ENCODE measurements around the gene ELMO1.
A peak's percentile ranks its signal among the peaks of the same experiment; 100 is the strongest.

Gene ELMO1

GRCh38 chr7:37231613-37232012, 217.1 kb downstream of the ELMO1 start:
- no peak for DNase-seq (ENCODE audit: low read depth in 1 of 2, low spot score in 1 of 2)

DNA sequence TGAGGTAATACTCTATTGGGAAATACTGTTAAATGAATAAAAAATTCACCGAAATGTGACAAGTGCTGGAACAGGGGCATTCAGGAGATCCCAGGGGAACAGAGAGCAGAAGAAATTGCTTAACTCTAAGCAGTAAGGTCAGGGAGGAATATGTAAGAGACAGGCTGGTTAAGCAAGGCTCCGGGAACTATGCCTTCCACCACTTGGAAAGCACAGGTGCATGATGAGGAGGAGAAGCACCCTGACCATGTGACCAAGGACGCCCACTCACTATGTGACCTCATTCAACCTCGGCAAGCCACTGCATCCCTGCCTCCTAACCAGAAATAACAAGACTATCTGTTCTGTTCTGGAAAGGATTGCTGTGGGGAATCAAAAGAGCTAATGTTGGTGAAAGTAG, 218.4 kb downstream of the ELMO1 start:
- DNase-seq (ENCODE audit: low read depth in 1 of 2, low spot score in 1 of 2), result no peak

GRCh38 chr7:37229381-37229780, 219.3 kb downstream of the ELMO1 start:
- DNase-seq (ENCODE audit: low read depth in 1 of 2, low spot score in 1 of 2), result no peak

GRCh38 chr7:37225285-37225969, 223.2 kb downstream of the ELMO1 start:
- DNase-seq (ENCODE audit: low read depth in 1 of 2, low spot score in 1 of 2), result no peak

DNA sequence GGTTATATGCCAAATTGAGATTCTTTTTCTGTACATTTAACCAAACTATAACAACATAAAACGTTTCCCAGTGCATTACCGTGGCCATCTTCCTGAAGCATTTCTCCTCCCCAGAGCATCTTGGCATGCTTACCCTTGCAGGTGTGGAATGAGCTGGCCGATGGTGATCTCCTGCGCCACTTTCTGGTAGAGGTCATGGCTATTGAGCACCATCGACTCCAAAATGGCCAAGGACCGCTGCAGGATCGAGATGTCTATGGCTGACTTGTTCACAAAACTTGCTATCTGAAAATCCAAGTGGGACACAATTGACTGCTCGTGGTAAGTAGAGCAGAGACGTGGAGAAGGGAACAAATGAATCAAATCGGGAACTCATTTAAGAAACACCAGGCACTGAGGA, 223.9 kb downstream of the ELMO1 start:
- no peak for DNase-seq (ENCODE audit: low read depth in 1 of 2, low spot score in 1 of 2)

DNA sequence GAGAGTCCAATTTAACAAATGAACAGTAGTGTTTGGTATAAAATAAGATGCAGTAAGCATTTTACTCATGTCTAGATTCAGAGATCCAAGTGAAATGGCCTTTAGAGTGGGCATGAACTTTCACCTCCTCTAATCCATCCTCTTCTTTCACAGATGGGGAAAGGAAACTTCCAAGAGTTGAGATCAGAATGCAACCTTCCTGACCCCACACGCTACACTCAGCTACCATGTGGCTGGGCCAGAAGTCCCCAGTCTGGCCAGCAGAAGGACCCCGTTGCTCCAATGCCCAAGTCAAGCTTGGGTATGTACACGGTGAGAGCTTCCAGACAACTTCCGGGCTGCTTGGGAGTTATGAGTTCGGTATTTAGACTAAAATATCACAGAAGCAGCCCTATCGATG, 228.0 kb downstream of the ELMO1 start:
- no peak for DNase-seq (ENCODE audit: low read depth in 1 of 2, low spot score in 1 of 2)

- DNase-seq (ENCODE audit: low read depth in 1 of 2, low spot score in 1 of 2), result no peak
Measured at GRCh38 chr7:37218956-37219355, 229.7 kb downstream of the ELMO1 start.

DNA sequence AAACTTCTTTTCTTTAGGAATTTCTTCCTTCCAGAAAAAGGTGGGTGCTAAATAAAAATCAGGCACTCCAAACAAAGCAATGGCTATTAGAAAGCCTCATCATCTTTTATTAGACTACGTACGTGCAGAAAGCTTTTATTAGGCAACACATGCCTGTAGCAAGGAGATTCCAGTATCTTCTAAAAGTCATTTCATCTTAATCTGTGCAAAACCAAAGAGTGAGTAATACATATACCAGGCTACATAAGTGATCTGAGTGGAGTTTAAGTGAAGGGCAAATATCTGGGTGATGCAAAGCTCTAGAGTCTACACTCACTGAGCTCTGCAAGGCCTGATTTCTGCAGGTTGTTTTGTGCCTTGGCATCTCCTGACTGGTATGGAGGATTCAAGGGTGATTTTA, 231.7 kb downstream of the ELMO1 start:
- no peak for DNase-seq (ENCODE audit: low read depth in 1 of 2, low spot score in 1 of 2)

DNA sequence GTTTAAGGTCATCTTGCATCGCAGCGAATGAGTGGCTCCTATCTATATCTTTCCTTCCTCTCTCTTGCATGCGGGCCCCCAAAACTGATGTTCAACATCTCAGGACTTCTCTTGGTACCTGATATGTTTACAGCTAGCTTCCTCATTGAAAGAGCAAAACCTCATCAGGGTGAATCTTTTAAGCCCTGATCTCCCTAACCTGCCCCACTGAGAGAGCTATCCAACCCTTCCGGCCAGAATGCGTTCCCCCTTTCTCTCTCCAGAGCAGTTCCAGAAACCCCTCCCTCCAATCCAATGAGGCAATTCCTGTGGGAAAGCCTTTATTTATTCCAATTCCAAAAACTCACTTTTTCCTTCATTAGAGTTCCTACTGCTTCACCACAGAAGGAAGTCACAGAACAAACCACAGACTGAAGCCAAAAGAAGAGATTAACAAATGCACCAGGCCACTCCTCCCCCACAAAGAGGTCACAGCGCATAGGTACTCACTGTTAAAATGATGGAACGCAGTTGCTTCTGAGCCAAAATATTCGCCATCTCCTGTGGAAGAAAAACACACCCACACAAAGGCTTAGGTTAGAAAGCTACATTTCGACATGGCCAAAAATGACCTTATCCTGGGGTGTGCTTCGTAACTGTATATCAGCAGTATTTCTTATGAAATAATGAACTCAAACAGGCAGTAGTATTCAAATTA, 232.4 kb downstream of the ELMO1 start:
- no peak for DNase-seq (ENCODE audit: low read depth in 1 of 2, low spot score in 1 of 2)

GRCh38 chr7:37215290-37215923, 233.3 kb downstream of the ELMO1 start:
- no peak for DNase-seq (ENCODE audit: low read depth in 1 of 2, low spot score in 1 of 2)

- no peak for DNase-seq (ENCODE audit: low read depth in 1 of 2, low spot score in 1 of 2)
Measured at GRCh38 chr7:37212556-37212955, 236.1 kb downstream of the ELMO1 start.

GRCh38 chr7:37212051-37212450, 236.6 kb downstream of the ELMO1 start:
- no peak for DNase-seq (ENCODE audit: low read depth in 1 of 2, low spot score in 1 of 2)

GRCh38 chr7:37211097-37211880, 237.4 kb downstream of the ELMO1 start:
- no peak for DNase-seq (ENCODE audit: low read depth in 1 of 2, low spot score in 1 of 2)

GRCh38 chr7:37209195-37209594, 239.5 kb downstream of the ELMO1 start:
- no peak for DNase-seq (ENCODE audit: low read depth in 1 of 2, low spot score in 1 of 2)

- no peak for DNase-seq (ENCODE audit: low read depth in 1 of 2, low spot score in 1 of 2)
Measured at GRCh38 chr7:37208528-37208927, 240.1 kb downstream of the ELMO1 start.

- no peak for DNase-seq (ENCODE audit: low read depth in 1 of 2, low spot score in 1 of 2)
Measured at GRCh38 chr7:37206192-37206591, 242.5 kb downstream of the ELMO1 start.

- DNase-seq (ENCODE audit: low read depth in 1 of 2, low spot score in 1 of 2), result no peak
Measured at GRCh38 chr7:37205451-37205850, 243.2 kb downstream of the ELMO1 start.

- DNase-seq (ENCODE audit: low read depth in 1 of 2, low spot score in 1 of 2), result no peak
Measured at GRCh38 chr7:37201876-37202198, 246.8 kb downstream of the ELMO1 start.

GRCh38 chr7:37201003-37201875, 247.4 kb downstream of the ELMO1 start:
- DNase-seq (ENCODE audit: low read depth in 1 of 2, low spot score in 1 of 2), result peak in 1 of 2 donors; percentile 16

DNA sequence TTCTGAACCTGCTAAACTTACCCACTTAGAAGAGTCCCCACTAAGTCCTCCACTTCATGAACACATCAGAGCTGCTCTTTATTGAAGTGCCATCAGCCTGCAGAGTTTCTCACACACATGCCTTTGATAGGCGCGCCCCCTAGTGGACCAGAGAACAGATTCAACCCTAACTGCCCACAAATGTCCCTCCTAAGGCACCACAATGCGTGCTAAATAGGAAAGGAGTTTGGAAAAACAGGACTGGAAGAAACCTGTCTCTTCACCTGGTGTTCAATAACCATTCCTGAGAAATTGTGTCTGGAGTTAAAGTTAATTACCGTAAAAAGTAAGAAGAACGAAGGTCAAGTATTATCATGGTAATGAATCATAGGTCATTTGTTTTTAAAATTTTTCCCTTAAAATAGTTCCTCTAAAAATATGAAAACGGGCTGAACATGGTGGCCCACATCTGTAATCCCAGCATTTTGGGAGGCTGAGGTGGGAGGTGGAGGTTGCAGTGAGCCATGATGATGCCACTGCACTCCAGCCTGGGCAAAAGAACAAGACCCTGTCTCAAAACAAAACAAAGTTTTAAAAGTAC, 249.7 kb downstream of the ELMO1 start:
- DNase-seq (ENCODE audit: low read depth in 1 of 2, low spot score in 1 of 2), result peak; percentile 40 to 57

Measured in stimulated activated CD4-positive, alpha-beta T cell treated with anti-CD3 and anti-CD28 coated beads, Interleukin-15, amount 100 ng/mL, for 1 hour (primary cell).